ENCODE data around the gene NAA60. TPM values are rescaled to one million over a fixed set of nuclear protein-coding genes. Genes with fewer than 3 reads are reported as not detected.
"Not testable (repeated sequence)": the region's sequence is repeated elsewhere in the genome, so short reads cannot be mapped to it uniquely, and the experiment has no call there.

Gene NAA60
- total and polyA plus RNA-seq, 7 experiments from 2014 or later = 38.7 to 63.7 (median 55.3) TPM

- H3K9me3 ChIP-seq (ENCODE audit: control insufficient read depth in 2 of 3, low read length in 3 of 3) = no peaks in the 10 kb centered on the region
- intact Hi-C loops (cut with micrococcal nuclease) = no loop called here
- CTCF ChIA-PET = interaction anchor here (0.6 kb wide), 2 partner anchors 64 to 570 kb away, joined by 3 to 9 read pairs; no protein-coding TSS in a partner anchor
Observed at GRCh38 chr16:3520841-3521240, 77.4 kb downstream of the NAA60 start.

GRCh38 chr16:3523281-3523680, 79.8 kb downstream of the NAA60 start:
- no peaks in the 10 kb centered on the region for H3K27me3 Mint-ChIP-seq
- H3K4me1 Mint-ChIP-seq = peaks cover 9 to 42% (median 27%) of the 10 kb centered on the region in 7 donors
- no peak overlapping the region for H3K4me3 ChIP-seq (ENCODE audit: low read length)
- intact Hi-C loops (cut with micrococcal nuclease) = no loop called here
- H3K36me3 ChIP-seq (ENCODE audit: control insufficient read depth in 2 of 3, insufficient read depth in 3 of 3, low read length in 3 of 3) = peaks cover 0 to 63% (median 7%) of the 10 kb centered on the region in 3 experiments
- ATAC-seq = no peak
- peaks cover 6 to 50% (median 41%) of the 10 kb centered on the region in 5 donors for H3K36me3 Mint-ChIP-seq
- no peaks in the 10 kb centered on the region for H3K4me1 ChIP-seq (ENCODE audit: control insufficient read depth in 2 of 2, insufficient read depth in 2 of 2, low read length in 2 of 2)
- CTCF ChIA-PET = no interaction called here
- H3K27ac ChIP-seq (ENCODE audit: low read depth, low read length) = no peak overlapping the region
- no peaks in the 10 kb centered on the region for H3K9me3 Mint-ChIP-seq
- no peaks in the 10 kb centered on the region for H3K9me3 ChIP-seq (ENCODE audit: control insufficient read depth in 2 of 3, low read length in 3 of 3)
- no peak for DNase-seq
- POLR2A ChIA-PET = no interaction called here
- no peaks in the 10 kb centered on the region for H3K27me3 ChIP-seq (ENCODE audit: control insufficient read depth in 2 of 2, insufficient read depth in 2 of 2, low read length in 2 of 2)
- H3K27ac Mint-ChIP-seq = no peak overlapping the region
- no peak overlapping the region for H3K4me3 Mint-ChIP-seq

More at GRCh38 chr16:3520841-3521240, 77.4 kb downstream of the NAA60 start:
- peaks cover 0 to 69% (median 16%) of the 10 kb centered on the region in 3 experiments for H3K36me3 ChIP-seq (ENCODE audit: control insufficient read depth in 2 of 3, insufficient read depth in 3 of 3, low read length in 3 of 3)
- H3K4me1 ChIP-seq (ENCODE audit: control insufficient read depth in 2 of 2, insufficient read depth in 2 of 2, low read length in 2 of 2) = no peaks in the 10 kb centered on the region
- peaks cover 12 to 60% (median 45%) of the 10 kb centered on the region in 5 donors for H3K36me3 Mint-ChIP-seq
- DNase-seq (no peak), ATAC-seq (no peak)
- H3K27ac ChIP-seq (ENCODE audit: low read depth, low read length) = no peak overlapping the region
- no peak overlapping the region for H3K4me3 ChIP-seq (ENCODE audit: low read length)
- H3K27ac Mint-ChIP-seq = peak overlapping the region in 2 of 9 donors; percentile 21 to 28
- peaks cover 1 to 23% (median 13%) of the 10 kb centered on the region in 7 donors for H3K4me1 Mint-ChIP-seq
- H3K27me3 Mint-ChIP-seq = no peaks in the 10 kb centered on the region
- no peak overlapping the region for H3K4me3 Mint-ChIP-seq
- no peaks in the 10 kb centered on the region for H3K27me3 ChIP-seq (ENCODE audit: control insufficient read depth in 2 of 2, insufficient read depth in 2 of 2, low read length in 2 of 2)
- POLR2A ChIA-PET = interaction anchor here (0.6 kb wide), 1 partner anchor 18 kb away, joined by 5 read pairs; no protein-coding TSS in a partner anchor
- no peaks in the 10 kb centered on the region for H3K9me3 Mint-ChIP-seq

GRCh38 chr16:3525951-3526350, 82.5 kb downstream of the NAA60 start:
- intact Hi-C loops (cut with micrococcal nuclease) = no loop called here

GRCh38 chr16:3527216-3527829, 83.8 kb downstream of the NAA60 start:
- CTCF ChIA-PET = interaction anchor here (0.7 to 1.1 kb wide), 4 partner anchors 12 to 428 kb away, joined by 3 to 4 read pairs (median 4); no protein-coding TSS in a partner anchor
- H3K36me3 Mint-ChIP-seq = peaks cover 0 to 39% (median 31%) of the 10 kb centered on the region in 5 donors

More at GRCh38 chr16:3525951-3526350, 82.5 kb downstream of the NAA60 start:
- ATAC-seq = no peak
- Histone ChIP-seq H3K4me1 (ENCODE audit: control insufficient read depth in 2 of 2, insufficient read depth in 2 of 2, low read length in 2 of 2) (no peaks in the 10 kb centered on the region), H3K27ac (ENCODE audit: low read depth, low read length) (peak overlapping the region; percentile 30), H3K9me3 (ENCODE audit: control insufficient read depth in 2 of 3, low read length in 3 of 3) (no peaks in the 10 kb centered on the region), H3K27me3 (ENCODE audit: control insufficient read depth in 2 of 2, insufficient read depth in 2 of 2, low read length in 2 of 2) (no peaks in the 10 kb centered on the region), H3K36me3 (ENCODE audit: control insufficient read depth in 2 of 3, insufficient read depth in 3 of 3, low read length in 3 of 3) (peaks cover 6 to 48% (median 7%) of the 10 kb centered on the region in 3 experiments), H3K4me3 (ENCODE audit: low read length) (no peak overlapping the region)
- Mint-ChIP-seq H3K4me3 (no peak overlapping the region), H3K4me1 (peaks cover 9 to 38% (median 26%) of the 10 kb centered on the region in 7 donors), H3K9me3 (peaks cover 0 to 2% (median 0%) of the 10 kb centered on the region in 11 donors), H3K36me3 (peaks cover 0 to 41% (median 29%) of the 10 kb centered on the region in 5 donors), H3K27ac (peak overlapping the region in 8 of 9 donors; percentile 51 to 82 (median 72)), H3K27me3 (no peaks in the 10 kb centered on the region)
- DNase-seq = no peak
- ChIA-PET POLR2A (interaction anchor here (0.7 kb wide), 1 partner anchor 23 kb away, joined by 3 read pairs; no protein-coding TSS in a partner anchor), CTCF (interaction anchor here (0.6 to 1.0 kb wide), 3 partner anchors 17 to 902 kb away, joined by 3 read pairs; no protein-coding TSS in a partner anchor)

GRCh38 chr16:3528406-3528805, 84.9 kb downstream of the NAA60 start:
- DNase-seq = no peak
- POLR2A ChIA-PET = interaction anchor here (0.6 to 1.2 kb wide), 2 partner anchors 31 to 42 kb away, joined by 3 to 5 read pairs; no protein-coding TSS in a partner anchor
- H3K27me3 Mint-ChIP-seq = no peaks in the 10 kb centered on the region
- H3K27ac Mint-ChIP-seq = peak overlapping the region in 6 of 9 donors; percentile 24 to 88 (median 68)
- no peaks in the 10 kb centered on the region for H3K27me3 ChIP-seq (ENCODE audit: control insufficient read depth in 2 of 2, insufficient read depth in 2 of 2, low read length in 2 of 2)
- H3K27ac ChIP-seq (ENCODE audit: low read depth, low read length) = no peak overlapping the region
- intact Hi-C loops (cut with micrococcal nuclease) = no loop called here
- no peak overlapping the region for H3K4me3 ChIP-seq (ENCODE audit: low read length)
- CTCF ChIA-PET = interaction anchor here (0.8 kb wide), 1 partner anchor 149 kb away, joined by 3 read pairs; no protein-coding TSS in a partner anchor
- H3K4me1 ChIP-seq (ENCODE audit: control insufficient read depth in 2 of 2, insufficient read depth in 2 of 2, low read length in 2 of 2) = no peaks in the 10 kb centered on the region
- H3K36me3 Mint-ChIP-seq = peaks cover 0 to 33% (median 25%) of the 10 kb centered on the region in 5 donors
- H3K9me3 ChIP-seq (ENCODE audit: control insufficient read depth in 2 of 3, low read length in 3 of 3) = no peaks in the 10 kb centered on the region
- H3K9me3 Mint-ChIP-seq = peaks cover 0 to 2% (median 0%) of the 10 kb centered on the region in 11 donors
- no peak overlapping the region for H3K4me3 Mint-ChIP-seq
- ATAC-seq = no peak
- H3K4me1 Mint-ChIP-seq = peaks cover 9 to 38% (median 26%) of the 10 kb centered on the region in 7 donors
- H3K36me3 ChIP-seq (ENCODE audit: control insufficient read depth in 2 of 3, insufficient read depth in 3 of 3, low read length in 3 of 3) = peaks cover 6 to 53% (median 19%) of the 10 kb centered on the region in 3 experiments

More at GRCh38 chr16:3527216-3527829, 83.8 kb downstream of the NAA60 start:
- H3K27me3 ChIP-seq (ENCODE audit: control insufficient read depth in 2 of 2, insufficient read depth in 2 of 2, low read length in 2 of 2); H3K27me3 Mint-ChIP-seq; H3K4me3 ChIP-seq (ENCODE audit: low read length); H3K9me3 ChIP-seq (ENCODE audit: control insufficient read depth in 2 of 3, low read length in 3 of 3); H3K4me3 Mint-ChIP-seq; H3K27ac ChIP-seq (ENCODE audit: low read depth, low read length); H3K4me1 ChIP-seq (ENCODE audit: control insufficient read depth in 2 of 2, insufficient read depth in 2 of 2, low read length in 2 of 2); H3K9me3 Mint-ChIP-seq; ATAC-seq: not testable (repeated sequence)
- Mint-ChIP-seq H3K27ac (peak overlapping the region in 4 of 9 donors; percentile 36 to 88 (median 64)), H3K4me1 (peaks cover 9 to 38% (median 26%) of the 10 kb centered on the region in 7 donors)
- DNase-seq = peak in 4 of 9 donors; percentile 15 to 50 (median 22)
- POLR2A ChIA-PET = interaction anchor here (0.7 kb wide), 1 partner anchor 26 kb away, joined by 3 read pairs; no protein-coding TSS in a partner anchor
- H3K36me3 ChIP-seq (ENCODE audit: control insufficient read depth in 2 of 3, insufficient read depth in 3 of 3, low read length in 3 of 3) = peaks cover 6 to 52% (median 8%) of the 10 kb centered on the region in 3 experiments
- intact Hi-C loops (cut with micrococcal nuclease) = loop anchor here in 1 of 2 donors (1.0 kb wide), 2 partner anchors 138 to 353 kb away; partner anchors contain the start of gene CREBBP

- H3K36me3 ChIP-seq (ENCODE audit: control insufficient read depth in 2 of 3, insufficient read depth in 3 of 3, low read length in 3 of 3) = peaks cover 6 to 51% (median 26%) of the 10 kb centered on the region in 3 experiments
- Mint-ChIP-seq H3K27ac (peak overlapping the region in 1 of 9 donors; percentile 29), H3K4me3 (no peak overlapping the region), H3K27me3 (no peaks in the 10 kb centered on the region), H3K36me3 (peaks cover 0 to 35% (median 31%) of the 10 kb centered on the region in 5 donors), H3K9me3 (peaks cover 0 to 2% (median 0%) of the 10 kb centered on the region in 11 donors), H3K4me1 (peaks cover 9 to 42% (median 29%) of the 10 kb centered on the region in 7 donors)
- CTCF ChIA-PET = no interaction called here
- POLR2A ChIA-PET = interaction anchor here (1.2 kb wide), 1 partner anchor 41 kb away, joined by 5 read pairs; no protein-coding TSS in a partner anchor
- no peaks in the 10 kb centered on the region for H3K9me3 ChIP-seq (ENCODE audit: control insufficient read depth in 2 of 3, low read length in 3 of 3)
- intact Hi-C loops (cut with micrococcal nuclease) = no loop called here
- H3K27me3 ChIP-seq (ENCODE audit: control insufficient read depth in 2 of 2, insufficient read depth in 2 of 2, low read length in 2 of 2) = no peaks in the 10 kb centered on the region
- no peaks in the 10 kb centered on the region for H3K4me1 ChIP-seq (ENCODE audit: control insufficient read depth in 2 of 2, insufficient read depth in 2 of 2, low read length in 2 of 2)
- no peak for ATAC-seq
- no peak overlapping the region for H3K27ac ChIP-seq (ENCODE audit: low read depth, low read length)
- H3K4me3 ChIP-seq (ENCODE audit: low read length) = no peak overlapping the region
- no peak for DNase-seq
Observed at GRCh38 chr16:3529175-3529574, 85.7 kb downstream of the NAA60 start.

Data from naive thymus-derived CD4-positive, alpha-beta T cell (primary cell).